ENCODE data around the gene BRME1. TPM values are rescaled to one million over a fixed set of nuclear protein-coding genes. Genes with fewer than 3 reads are reported as not detected.
A peak's percentile ranks its signal among the peaks of the same experiment; 100 is the strongest.

BRME1 gene
- total RNA-seq, 1 donor: 0.10 TPM

- Histone ChIP-seq H3K27me3 (ENCODE audit: insufficient read depth, low read length) (no peaks in the 10 kb centered on the region), H3K4me3 (ENCODE audit: low read length) (no peak overlapping the region), H3K9me3 (ENCODE audit: low read depth, low read length) (no peaks in the 10 kb centered on the region), H3K4me1 (ENCODE audit: insufficient read depth, low read length) (no peaks in the 10 kb centered on the region)
Observed at GRCh38 chr19:13914777-13915176, 8.9 kb upstream of the BRME1 start.

DNA sequence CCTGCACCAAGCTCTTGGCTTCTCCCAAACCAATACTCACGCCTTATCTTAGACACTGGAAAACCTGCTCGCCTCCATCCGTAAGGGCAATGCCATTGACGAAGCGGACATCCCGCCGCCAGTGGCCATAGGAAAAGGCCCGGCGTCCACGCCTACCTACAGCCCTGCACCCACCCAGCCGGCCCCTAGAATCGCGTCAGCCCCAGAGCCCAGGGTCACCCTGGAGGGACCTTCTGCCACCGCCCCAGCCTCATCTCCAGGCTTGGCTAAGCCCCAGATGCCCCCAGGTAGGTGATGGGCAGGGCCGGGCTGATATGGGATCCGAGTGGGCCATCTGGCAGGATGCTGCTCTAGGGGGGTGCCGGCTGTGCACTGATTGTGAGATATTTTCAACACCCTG, 7.4 kb upstream of the BRME1 start:
- Histone ChIP-seq H3K4me3 (ENCODE audit: low read length) (no peak overlapping the region), H3K4me1 (ENCODE audit: insufficient read depth, low read length) (no peaks in the 10 kb centered on the region), H3K27me3 (ENCODE audit: insufficient read depth, low read length) (no peaks in the 10 kb centered on the region), H3K9me3 (ENCODE audit: low read depth, low read length) (no peaks in the 10 kb centered on the region)

DNA sequence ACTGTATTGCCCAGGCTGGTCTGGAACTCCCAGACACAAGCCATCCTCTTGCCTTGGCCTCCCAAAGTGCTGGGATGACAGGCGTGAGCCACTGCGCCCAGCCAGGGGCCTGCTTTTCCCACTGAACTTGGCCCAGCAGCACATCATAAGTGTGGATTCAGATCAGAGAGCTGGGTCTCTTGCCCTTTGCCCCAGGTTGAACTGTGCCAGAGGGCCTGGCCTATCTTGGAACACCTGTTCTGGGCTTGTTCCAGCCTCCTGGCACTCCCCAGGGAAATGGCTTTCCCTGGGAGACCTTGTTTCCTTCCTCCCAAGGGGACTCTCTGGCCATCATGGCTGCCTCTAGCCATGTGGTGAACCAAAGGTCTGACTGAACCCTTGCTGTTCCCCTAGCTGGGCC, 3.5 kb upstream of the BRME1 start:
- no peaks in the 10 kb centered on the region for H3K9me3 ChIP-seq (ENCODE audit: low read depth, low read length)
- peaks cover 16% of the 10 kb centered on the region for H3K4me1 ChIP-seq (ENCODE audit: insufficient read depth, low read length)
- H3K4me3 ChIP-seq (ENCODE audit: low read length): no peak overlapping the region
- no peaks in the 10 kb centered on the region for H3K27me3 ChIP-seq (ENCODE audit: insufficient read depth, low read length)

DNA sequence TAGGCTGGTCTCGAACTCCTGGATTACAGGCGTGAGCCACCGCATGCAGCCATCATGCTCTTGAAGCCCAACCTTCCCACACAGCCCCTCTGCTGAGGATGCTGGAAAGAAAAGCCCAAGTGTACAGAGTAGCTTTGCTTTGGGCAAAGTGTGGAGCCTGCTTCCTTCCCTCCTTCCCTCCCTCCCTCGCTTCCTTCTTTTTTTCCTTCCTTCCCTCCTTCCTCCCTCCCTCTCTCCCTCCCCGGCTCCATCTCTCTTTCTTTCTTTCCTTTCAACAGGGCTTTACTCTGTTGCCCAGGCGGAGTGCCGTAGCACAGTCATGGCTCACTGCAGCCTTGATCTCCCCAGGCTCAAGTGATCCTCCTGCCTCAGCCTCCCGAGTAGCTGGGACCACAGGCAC, 2.8 kb upstream of the BRME1 start:
- Histone ChIP-seq H3K9me3 (ENCODE audit: low read depth, low read length) (no peaks in the 10 kb centered on the region), H3K4me3 (ENCODE audit: low read length) (no peak overlapping the region), H3K27me3 (ENCODE audit: insufficient read depth, low read length) (no peaks in the 10 kb centered on the region), H3K4me1 (ENCODE audit: insufficient read depth, low read length) (peaks cover 18% of the 10 kb centered on the region)

- Histone ChIP-seq H3K4me3 (ENCODE audit: low read length) (no peak overlapping the region), H3K9me3 (ENCODE audit: low read depth, low read length) (no peaks in the 10 kb centered on the region), H3K27me3 (ENCODE audit: insufficient read depth, low read length) (no peaks in the 10 kb centered on the region), H3K4me1 (ENCODE audit: insufficient read depth, low read length) (peaks cover 22% of the 10 kb centered on the region)
Observed at GRCh38 chr19:13906910-13907309, 993 bp upstream of the BRME1 start.

- Histone ChIP-seq H3K4me3 (ENCODE audit: low read length) (peak overlapping the region; percentile 72), H3K27me3 (ENCODE audit: insufficient read depth, low read length) (no peaks in the 10 kb centered on the region), H3K9me3 (ENCODE audit: low read depth, low read length) (no peaks in the 10 kb centered on the region), H3K4me1 (ENCODE audit: insufficient read depth, low read length) (peaks cover 22% of the 10 kb centered on the region)
Observed at GRCh38 chr19:13906521-13906904, 596 bp upstream of the BRME1 start.

DNA sequence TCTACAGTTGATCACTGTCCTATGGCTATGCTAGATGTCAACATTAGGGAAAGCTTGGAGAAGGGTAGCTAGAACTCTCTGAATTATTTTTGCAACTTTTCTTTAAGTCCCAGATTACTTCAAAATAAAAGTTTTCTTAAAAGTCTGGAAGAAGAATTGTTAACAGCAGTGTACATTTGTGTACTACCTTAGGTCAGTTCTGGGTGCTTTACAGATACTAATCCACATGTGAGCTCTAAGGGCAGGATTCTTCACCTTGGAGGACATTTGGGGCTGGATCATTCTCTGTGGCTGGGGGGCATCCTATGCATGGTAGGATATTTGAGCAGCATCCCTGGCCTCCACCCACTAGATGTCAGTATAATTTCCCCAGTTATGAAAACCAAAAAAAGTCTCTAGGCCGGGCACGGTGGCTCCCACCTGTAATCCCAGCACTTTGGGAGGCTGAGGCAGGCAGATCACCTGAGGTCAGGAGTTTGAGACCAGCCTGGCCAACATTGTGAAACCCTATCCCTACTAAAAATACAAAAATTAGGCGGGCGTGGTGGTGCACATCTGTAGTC, 2.8 kb downstream of the BRME1 start:
- Histone ChIP-seq H3K9me3 (ENCODE audit: low read depth, low read length) (no peaks in the 10 kb centered on the region), H3K4me1 (ENCODE audit: insufficient read depth, low read length) (peaks cover 22% of the 10 kb centered on the region), H3K4me3 (ENCODE audit: low read length) (no peak overlapping the region), H3K27me3 (ENCODE audit: insufficient read depth, low read length) (no peaks in the 10 kb centered on the region)

DNA sequence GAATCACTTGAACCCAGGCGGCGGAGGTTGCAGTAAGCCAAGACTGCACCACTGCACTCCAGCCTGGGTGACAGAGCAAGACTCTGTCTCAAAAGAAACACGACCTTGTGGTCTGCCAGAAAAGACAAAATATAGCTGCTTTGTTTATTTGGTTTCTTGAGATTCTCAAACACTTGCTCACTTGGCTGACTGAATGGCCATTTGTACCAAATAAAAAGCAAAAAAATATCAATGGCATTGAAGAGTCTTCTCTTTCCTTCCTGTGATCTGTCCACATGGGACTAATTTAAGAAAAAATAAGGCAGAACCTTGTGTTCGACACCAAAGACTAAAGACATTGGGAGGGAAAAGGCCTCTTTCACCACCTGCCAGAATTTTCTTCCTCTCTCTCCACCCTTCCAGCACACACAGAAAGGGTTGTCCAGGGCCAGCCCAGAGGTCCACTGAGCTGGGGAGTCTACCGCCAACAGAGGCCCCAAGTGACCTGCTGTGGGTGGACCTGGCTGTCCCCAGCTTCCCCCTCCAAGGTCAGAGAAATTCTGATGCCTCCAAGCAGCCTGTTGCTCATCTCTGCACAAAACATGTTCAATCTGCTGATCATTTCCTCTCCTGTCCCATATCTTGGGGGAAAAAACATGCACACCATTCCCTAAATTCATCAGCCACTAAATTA, 5.9 kb downstream of the BRME1 start:
- Histone ChIP-seq H3K4me3 (ENCODE audit: low read length) (no peak overlapping the region), H3K4me1 (ENCODE audit: insufficient read depth, low read length) (peaks cover 6% of the 10 kb centered on the region), H3K9me3 (ENCODE audit: low read depth, low read length) (no peaks in the 10 kb centered on the region), H3K27me3 (ENCODE audit: insufficient read depth, low read length) (no peaks in the 10 kb centered on the region)

DNA sequence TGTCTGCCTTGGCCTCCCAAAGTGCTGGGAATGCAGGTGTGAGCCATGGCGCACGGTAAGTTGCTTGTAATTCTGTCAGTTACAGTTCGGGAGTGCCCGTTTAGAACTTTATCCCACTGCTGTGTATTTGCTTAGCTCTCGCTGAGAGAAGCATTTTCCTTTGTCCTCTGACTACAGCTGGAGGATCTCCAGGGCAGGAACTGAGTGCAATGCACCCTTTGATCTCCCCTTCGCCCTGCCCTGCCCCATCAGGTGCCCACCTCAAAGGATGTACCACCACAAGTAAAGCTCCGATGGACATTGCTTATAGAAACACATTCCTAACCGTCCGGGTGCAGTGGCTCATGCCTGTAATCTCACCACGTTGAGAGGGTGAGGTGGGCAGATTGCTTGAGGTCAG, 6.5 kb downstream of the BRME1 start:
- Histone ChIP-seq H3K27me3 (ENCODE audit: insufficient read depth, low read length) (no peaks in the 10 kb centered on the region), H3K4me1 (ENCODE audit: insufficient read depth, low read length) (peaks cover 6% of the 10 kb centered on the region), H3K9me3 (ENCODE audit: low read depth, low read length) (no peaks in the 10 kb centered on the region), H3K4me3 (ENCODE audit: low read length) (no peak overlapping the region)

- Histone ChIP-seq H3K4me1 (ENCODE audit: insufficient read depth, low read length) (no peaks in the 10 kb centered on the region), H3K4me3 (ENCODE audit: low read length) (no peak overlapping the region), H3K27me3 (ENCODE audit: insufficient read depth, low read length) (no peaks in the 10 kb centered on the region), H3K9me3 (ENCODE audit: low read depth, low read length) (no peaks in the 10 kb centered on the region)
Observed at GRCh38 chr19:13896227-13896626, 9.7 kb downstream of the BRME1 start.

- Histone ChIP-seq H3K9me3 (ENCODE audit: low read depth, low read length) (no peaks in the 10 kb centered on the region), H3K4me3 (ENCODE audit: low read length) (no peak overlapping the region), H3K4me1 (ENCODE audit: insufficient read depth, low read length) (no peaks in the 10 kb centered on the region), H3K27me3 (ENCODE audit: insufficient read depth, low read length) (no peaks in the 10 kb centered on the region)
Observed at GRCh38 chr19:13894552-13894951, 11.4 kb downstream of the BRME1 start.

GRCh38 chr19:13892870-13893269, 13.0 kb downstream of the BRME1 start:
- Histone ChIP-seq H3K27me3 (ENCODE audit: insufficient read depth, low read length) (no peaks in the 10 kb centered on the region), H3K4me3 (ENCODE audit: low read length) (no peak overlapping the region), H3K4me1 (ENCODE audit: insufficient read depth, low read length) (no peaks in the 10 kb centered on the region), H3K9me3 (ENCODE audit: low read depth, low read length) (no peaks in the 10 kb centered on the region)

DNA sequence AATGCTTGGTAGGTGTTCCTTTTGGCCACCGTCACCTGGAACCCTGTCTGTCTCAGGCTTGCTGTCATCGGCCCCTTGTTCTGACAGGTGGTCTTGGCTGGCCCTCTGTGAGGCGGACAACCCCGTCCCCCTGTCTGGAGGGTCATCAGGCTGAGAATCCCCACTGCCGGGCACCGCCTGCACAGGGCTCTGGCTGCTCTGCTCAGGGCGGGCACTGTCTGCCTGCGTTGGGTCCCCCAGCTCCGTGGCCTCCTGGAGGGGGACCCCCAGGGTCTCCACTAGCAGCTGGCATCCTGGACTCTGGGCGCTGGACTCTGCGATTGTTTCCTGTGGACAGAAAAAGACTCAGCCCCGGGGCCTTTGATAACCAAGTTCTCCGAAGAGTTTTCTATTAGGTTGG, 15.8 kb downstream of the BRME1 start:
- Histone ChIP-seq H3K27me3 (ENCODE audit: insufficient read depth, low read length) (no peaks in the 10 kb centered on the region), H3K9me3 (ENCODE audit: low read depth, low read length) (no peaks in the 10 kb centered on the region), H3K4me1 (ENCODE audit: insufficient read depth, low read length) (peaks cover 14% of the 10 kb centered on the region), H3K4me3 (ENCODE audit: low read length) (no peak overlapping the region)

DNA sequence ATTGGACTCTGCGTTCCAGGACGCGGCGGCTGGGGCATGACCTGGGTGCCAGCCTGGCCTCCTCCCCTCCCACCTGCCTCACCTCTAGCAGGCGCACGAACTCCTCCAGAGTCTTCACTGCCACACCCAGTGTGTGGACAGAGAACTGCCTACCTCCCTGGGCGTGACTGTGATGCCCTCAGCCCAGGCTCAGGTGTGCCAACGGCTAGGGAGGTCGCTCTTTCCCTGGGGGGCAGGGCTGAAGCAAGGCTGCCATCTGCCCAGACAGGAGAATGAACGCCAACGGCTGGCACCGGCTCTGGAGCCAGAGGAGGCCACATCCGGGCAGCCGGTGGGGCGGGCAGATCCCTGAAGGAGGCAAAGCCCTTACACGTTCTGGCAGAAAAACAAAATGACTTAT, 17.6 kb downstream of the BRME1 start:
- H3K9me3 ChIP-seq (ENCODE audit: low read depth, low read length): no peaks in the 10 kb centered on the region
- H3K4me1 ChIP-seq (ENCODE audit: insufficient read depth, low read length): peaks cover 17% of the 10 kb centered on the region
- H3K27me3 ChIP-seq (ENCODE audit: insufficient read depth, low read length): no peaks in the 10 kb centered on the region
- H3K4me3 ChIP-seq (ENCODE audit: low read length): no peak overlapping the region

DNA sequence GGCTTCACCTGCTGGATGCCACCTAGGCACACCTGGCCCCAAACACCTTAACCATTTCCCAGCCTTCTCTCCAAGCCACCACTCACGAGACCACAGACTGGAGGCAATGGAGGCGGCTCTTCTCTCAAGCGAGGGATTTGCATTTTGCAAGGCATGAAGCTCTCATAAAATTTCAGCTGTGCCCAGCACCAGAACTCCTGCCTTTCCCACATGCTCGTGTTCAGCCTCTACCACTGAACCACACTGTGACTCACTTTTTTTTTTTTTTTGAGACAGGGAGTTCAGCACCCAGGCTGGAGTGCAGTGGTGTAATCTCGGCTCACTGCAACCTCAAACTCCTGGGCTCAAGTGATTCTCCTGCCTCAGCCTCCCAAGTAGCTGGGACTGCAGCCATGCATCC, 18.4 kb downstream of the BRME1 start:
- H3K9me3 ChIP-seq (ENCODE audit: low read depth, low read length): no peaks in the 10 kb centered on the region
- peaks cover 25% of the 10 kb centered on the region for H3K4me1 ChIP-seq (ENCODE audit: insufficient read depth, low read length)
- H3K27me3 ChIP-seq (ENCODE audit: insufficient read depth, low read length): no peaks in the 10 kb centered on the region
- H3K4me3 ChIP-seq (ENCODE audit: low read length): no peak overlapping the region

GRCh38 chr19:13887018-13887436, 18.9 kb downstream of the BRME1 start:
- Histone ChIP-seq H3K27me3 (ENCODE audit: insufficient read depth, low read length) (no peaks in the 10 kb centered on the region), H3K9me3 (ENCODE audit: low read depth, low read length) (no peaks in the 10 kb centered on the region), H3K4me3 (ENCODE audit: low read length) (no peak overlapping the region), H3K4me1 (ENCODE audit: insufficient read depth, low read length) (peaks cover 30% of the 10 kb centered on the region)

Data from mononuclear cell (primary cell).